GM10847 (cell line): ENCODE results near the gene TGM2.

Experiments
- POLR2A ChIP-seq: IDR thresholded peaks from 2 replicates; pipeline ENCODE4 v1.6.1; 2011; ENCODE audit not compliant: insufficient read length; ENCODE audit errors: extremely low read depth

The TGM2 gene

DNA sequence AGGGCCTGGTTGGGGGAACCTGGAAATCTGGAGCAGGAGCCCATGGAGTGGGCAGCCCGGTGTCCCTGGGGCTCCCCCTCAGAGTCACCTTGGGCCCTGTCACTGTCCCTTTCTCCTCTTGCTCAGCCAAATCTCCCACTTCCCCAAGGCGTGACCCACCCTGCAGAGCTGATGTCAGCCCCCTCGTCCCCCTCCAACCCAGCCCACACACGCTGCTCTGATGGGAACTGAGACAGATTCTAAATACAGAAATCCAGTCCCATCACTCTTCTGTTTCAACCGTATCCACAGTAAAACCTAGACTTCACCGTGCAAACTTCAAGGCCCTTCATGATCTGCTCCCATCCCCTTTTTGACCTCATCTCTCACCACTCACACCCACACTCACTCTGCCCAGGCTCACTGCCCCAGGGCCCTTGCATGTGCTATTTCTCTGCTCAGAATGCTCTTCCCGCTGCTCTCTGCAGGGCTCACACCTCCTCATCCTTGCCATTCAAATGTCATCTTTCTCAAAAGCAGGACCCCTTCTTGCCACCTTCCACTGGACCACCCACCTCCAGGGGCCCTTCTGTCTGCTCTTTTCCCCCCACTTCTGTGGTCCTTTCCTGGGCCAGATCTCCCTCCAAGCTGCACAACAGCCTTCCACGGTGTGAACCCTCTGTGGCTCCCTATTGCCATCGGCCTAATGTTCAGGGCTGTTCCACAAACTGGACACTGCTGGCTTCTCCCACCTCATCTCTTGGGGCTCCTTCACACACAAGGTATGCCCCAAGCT, 16.6 kb downstream of the TGM2 start:
- TF ChIP-seq POLR2A: no peak

DNA sequence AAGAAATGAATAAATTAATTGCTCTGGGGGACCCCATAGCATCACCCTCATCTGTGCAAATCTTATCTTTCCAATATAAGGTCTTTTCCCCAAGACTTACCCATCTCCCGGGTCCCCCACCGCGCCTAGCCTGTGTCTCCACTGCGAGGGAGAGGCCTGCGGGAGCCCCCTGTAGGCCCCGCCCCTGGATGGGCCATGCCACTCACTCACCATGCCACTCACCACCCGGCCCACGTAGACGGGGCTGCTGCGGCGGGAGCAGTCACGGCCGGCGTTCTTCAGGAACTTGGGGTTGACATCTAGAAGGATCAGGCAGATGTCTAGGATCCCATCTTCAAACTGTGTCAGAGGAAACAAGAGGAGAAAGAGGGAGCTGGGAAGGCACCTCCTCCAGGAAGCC, 17.3 kb downstream of the TGM2 start:
- no peak for TF ChIP-seq POLR2A

- TF ChIP-seq POLR2A: no peak
Observed at GRCh38 chr20:38147163-38147562, 17.9 kb downstream of the TGM2 start.

- no peak for TF ChIP-seq POLR2A
Observed at GRCh38 chr20:38146628-38147027, 18.4 kb downstream of the TGM2 start.

DNA sequence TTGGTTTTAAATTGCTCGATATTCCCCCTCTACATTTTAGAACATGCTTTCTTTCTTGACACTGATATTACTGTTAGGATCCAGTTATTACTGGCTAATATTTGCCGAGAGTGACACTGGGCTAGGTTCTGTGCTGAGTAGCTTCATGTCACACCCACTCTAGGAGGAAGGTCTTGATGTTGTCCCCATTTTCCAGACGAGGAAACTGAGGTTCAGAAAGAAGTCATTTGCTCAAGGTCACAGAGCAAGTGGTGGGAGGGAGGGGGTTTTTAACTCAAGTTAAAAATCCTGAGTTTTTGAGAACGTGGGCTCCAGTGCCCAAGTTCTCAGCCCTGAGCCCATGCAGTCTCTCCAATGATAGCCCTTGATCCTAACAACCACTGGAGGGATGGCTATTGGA, 18.9 kb downstream of the TGM2 start:
- no peak for TF ChIP-seq POLR2A

DNA sequence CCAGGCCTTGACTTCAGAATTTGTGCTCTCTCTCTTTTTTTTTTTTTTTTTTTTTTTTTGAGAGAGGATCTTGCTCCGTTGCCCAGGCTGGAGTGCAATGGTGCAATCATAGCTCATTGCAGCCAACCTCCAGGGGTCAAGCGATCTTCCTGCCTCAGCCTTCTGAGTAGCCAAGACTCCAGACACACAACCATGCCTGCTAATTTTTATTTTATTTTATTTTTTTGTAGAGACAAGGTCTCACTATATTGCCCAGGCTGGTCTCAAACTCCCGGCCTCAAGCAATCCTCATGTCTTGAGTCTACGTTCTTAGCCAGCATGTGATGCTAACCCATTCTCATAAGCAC, 19.4 kb downstream of the TGM2 start:
- no peak for TF ChIP-seq POLR2A

- no peak for TF ChIP-seq POLR2A
Observed at GRCh38 chr20:38144974-38145728, 19.9 kb downstream of the TGM2 start.

DNA sequence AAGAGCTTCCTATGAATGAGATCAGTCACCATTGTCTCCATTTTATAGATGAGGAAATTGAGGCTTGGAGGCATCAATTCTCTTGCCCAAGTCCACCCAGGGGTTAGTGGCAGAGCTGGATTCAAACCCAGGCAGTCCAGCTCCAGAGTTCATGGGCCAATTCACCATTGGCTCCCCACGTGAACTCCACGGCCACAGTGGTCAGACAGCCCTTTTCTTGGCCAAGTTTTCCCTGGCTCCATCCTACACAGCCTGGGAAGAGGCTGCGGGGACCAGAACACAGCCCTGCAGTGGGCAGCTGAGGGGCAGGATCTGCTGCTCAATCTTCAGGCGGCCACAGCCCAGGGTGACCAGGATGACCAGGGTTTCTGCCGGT, 20.5 kb downstream of the TGM2 start:
- no peak for TF ChIP-seq POLR2A

- no peak for TF ChIP-seq POLR2A
Observed at GRCh38 chr20:38143646-38144554, 21.2 kb downstream of the TGM2 start.

GRCh38 chr20:38143238-38143645, 21.8 kb downstream of the TGM2 start:
- TF ChIP-seq POLR2A: no peak

GRCh38 chr20:38141889-38142494, 23.1 kb downstream of the TGM2 start:
- no peak for TF ChIP-seq POLR2A

- TF ChIP-seq POLR2A: no peak
Observed at GRCh38 chr20:38141204-38141888, 23.7 kb downstream of the TGM2 start.

DNA sequence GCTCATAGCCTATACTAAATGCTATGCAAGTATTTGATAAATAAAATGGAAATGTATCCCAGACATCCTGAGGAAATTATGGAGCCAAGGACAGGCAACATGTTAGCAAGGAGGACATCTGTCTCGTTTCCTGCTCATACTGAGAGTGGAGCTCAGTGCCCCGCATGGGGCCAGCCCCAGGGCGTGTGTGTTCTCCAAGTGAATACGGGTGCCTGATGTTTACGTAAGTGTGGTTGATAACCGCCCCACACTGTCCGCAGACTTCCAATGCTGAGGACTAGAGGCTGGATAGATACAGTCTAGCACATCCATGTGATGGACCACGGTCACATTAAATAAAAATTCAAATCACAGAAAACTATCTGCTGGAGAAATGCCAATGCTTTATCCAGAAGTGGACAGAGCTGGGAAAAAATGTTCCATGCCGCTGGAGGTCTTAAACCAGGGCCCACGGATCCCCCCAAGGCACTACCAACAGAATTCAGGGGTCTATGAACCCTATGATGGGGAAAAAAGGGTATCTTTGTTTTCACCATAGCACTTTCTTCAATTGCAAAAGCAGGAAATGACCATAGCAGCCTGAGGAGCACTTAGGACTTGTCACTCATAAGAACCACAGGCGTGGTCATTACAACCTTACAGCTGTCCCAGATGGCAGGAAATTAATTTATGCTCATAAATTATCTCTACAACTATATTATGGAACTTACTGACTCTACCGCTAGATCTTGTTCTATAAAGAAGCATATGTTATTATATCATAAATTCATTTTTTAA, 24.9 kb downstream of the TGM2 start:
- TF ChIP-seq POLR2A: no peak
